DMS 273 (cell line): Measurements from ENCODE around the gene SDHB.

Experiments used
- DNase-seq: peaks from one replicate; lab custom pipeline; 2025; ENCODE audit not compliant: unreplicated experiment; lab: John Stamatoyannopoulos, UW

SDHB gene

GRCh38 chr1:17046334-17046657 is 7.5 kb downstream of the SDHB start:
- DNase-seq = no peak

GRCh38 chr1:17045634-17046333 is 8.0 kb downstream of the SDHB start:
- peak; percentile 71 for DNase-seq

GRCh38 chr1:17045150-17045549 is 8.7 kb downstream of the SDHB start:
- DNase-seq = no peak

GRCh38 chr1:17043676-17044075 is 10.2 kb downstream of the SDHB start:
- DNase-seq = no peak

GRCh38 chr1:17040135-17040534 is 13.7 kb downstream of the SDHB start:
- DNase-seq = no peak

GRCh38 chr1:17039522-17039921 is 14.3 kb downstream of the SDHB start:
- DNase-seq = no peak

- DNase-seq = no peak
Observed at GRCh38 chr1:17033481-17033880, 20.4 kb downstream of the SDHB start.

- DNase-seq = no peak
Observed at GRCh38 chr1:17032741-17033140, 21.1 kb downstream of the SDHB start.

- DNase-seq = no peak
Observed at GRCh38 chr1:17031436-17031835, 22.4 kb downstream of the SDHB start.

GRCh38 chr1:17030206-17030605 is 23.6 kb downstream of the SDHB start:
- DNase-seq = no peak

- no peak for DNase-seq
Observed at GRCh38 chr1:17028662-17029188, 25.1 kb downstream of the SDHB start.

GRCh38 chr1:17027900-17028299 is 25.9 kb downstream of the SDHB start:
- DNase-seq = no peak

- no peak for DNase-seq
Observed at GRCh38 chr1:17027403-17027802, 26.4 kb downstream of the SDHB start.

- DNase-seq = no peak
Observed at GRCh38 chr1:17024721-17025120, 29.1 kb downstream of the SDHB start.

GRCh38 chr1:17023573-17023972 is 30.3 kb downstream of the SDHB start:
- DNase-seq = no peak

- no peak for DNase-seq
Observed at GRCh38 chr1:17023102-17023501, 30.7 kb downstream of the SDHB start.

- DNase-seq = no peak
Observed at GRCh38 chr1:17021896-17022295, 31.9 kb downstream of the SDHB start.

- no peak for DNase-seq
Observed at GRCh38 chr1:17020502-17020901, 33.3 kb downstream of the SDHB start.

- no peak for DNase-seq
Observed at GRCh38 chr1:17018849-17019248, 35.0 kb downstream of the SDHB start.

- DNase-seq = no peak
Observed at GRCh38 chr1:17017435-17017834, 36.4 kb downstream of the SDHB start.

GRCh38 chr1:17016317-17016661 is 37.5 kb downstream of the SDHB start:
- no peak for DNase-seq

- no peak for DNase-seq
Observed at GRCh38 chr1:17014671-17015567, 38.9 kb downstream of the SDHB start.
